ENCODE results near the gene ITFG1.

DNA sequence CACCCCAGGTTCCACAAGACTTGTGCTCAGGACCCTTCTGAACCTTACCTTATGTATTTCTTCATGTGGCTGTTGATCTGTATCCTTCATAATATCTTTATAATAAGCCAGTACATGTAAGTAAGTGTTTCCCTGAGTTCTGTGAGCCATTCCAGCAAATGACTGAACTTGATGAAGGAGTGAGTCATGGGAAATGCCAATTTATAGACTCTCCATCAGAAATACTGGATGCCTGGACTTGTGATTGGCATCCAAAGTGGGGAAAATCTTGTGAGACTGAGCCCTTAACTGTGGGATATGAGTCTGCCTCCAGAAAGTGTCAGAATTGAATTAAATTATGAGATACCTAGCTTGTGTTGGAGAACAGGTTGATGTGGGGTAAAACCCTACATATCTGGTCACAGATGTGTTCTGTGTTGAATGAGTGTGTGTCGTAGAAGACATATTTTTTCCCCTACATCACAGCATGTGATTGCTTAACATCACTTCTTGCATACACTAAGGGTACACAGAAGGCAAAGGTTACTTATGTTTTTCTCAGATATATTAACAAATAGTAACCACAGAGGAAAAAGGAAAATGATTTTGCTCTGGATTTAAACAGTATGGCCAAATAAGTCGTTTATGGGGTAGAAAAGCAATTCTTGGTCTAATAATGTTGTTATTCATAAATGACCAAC is 247.0 kb downstream of the ITFG1 start:
- TF ChIP-seq, protein P1, sequence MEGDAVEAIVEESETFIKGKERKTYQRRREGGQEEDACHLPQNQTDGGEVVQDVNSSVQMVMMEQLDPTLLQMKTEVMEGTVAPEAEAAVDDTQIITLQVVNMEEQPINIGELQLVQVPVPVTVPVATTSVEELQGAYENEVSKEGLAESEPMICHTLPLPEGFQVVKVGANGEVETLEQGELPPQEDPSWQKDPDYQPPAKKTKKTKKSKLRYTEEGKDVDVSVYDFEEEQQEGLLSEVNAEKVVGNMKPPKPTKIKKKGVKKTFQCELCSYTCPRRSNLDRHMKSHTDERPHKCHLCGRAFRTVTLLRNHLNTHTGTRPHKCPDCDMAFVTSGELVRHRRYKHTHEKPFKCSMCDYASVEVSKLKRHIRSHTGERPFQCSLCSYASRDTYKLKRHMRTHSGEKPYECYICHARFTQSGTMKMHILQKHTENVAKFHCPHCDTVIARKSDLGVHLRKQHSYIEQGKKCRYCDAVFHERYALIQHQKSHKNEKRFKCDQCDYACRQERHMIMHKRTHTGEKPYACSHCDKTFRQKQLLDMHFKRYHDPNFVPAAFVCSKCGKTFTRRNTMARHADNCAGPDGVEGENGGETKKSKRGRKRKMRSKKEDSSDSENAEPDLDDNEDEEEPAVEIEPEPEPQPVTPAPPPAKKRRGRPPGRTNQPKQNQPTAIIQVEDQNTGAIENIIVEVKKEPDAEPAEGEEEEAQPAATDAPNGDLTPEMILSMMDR (conservative IDR thresholded peaks at IDR 0.05; ENCODE audit: low read length), result no peak
- no peak for TF ChIP-seq EZH2phosphoT487 (IDR thresholded peaks at IDR 0.05; ENCODE audit: borderline replicate concordance)

Measured in Loucy (cell line).